H1 (cell line): ENCODE data around the gene MYO3A. TPM values are rescaled to one million over a fixed set of nuclear protein-coding genes. Genes with fewer than 3 reads are reported as not detected.

Experiments used
- CTCF ChIP-seq, 3 experiments: IDR thresholded peaks; 1 replicate in 2 of 3; 2 replicates in 1 of 3; pipeline versions ENCODE4 v1.5.1 to v1.6.1; 2011; ENCODE audit warnings: low read length in 3 of 3, mild to moderate bottlenecking in 3 of 3, inconsistent platforms in 2 of 3, low read depth in 1 of 3, moderate library complexity in 1 of 3; ENCODE audit not compliant: insufficient read depth in 1 of 3; ENCODE audit errors: control extremely low read depth in 1 of 3
- RAD21 ChIP-seq, 2 experiments: IDR thresholded peaks in 1 of 2; conservative IDR thresholded peaks in 1 of 2; 2 replicates each; pipeline ENCODE4 v1.6.1; 2011; ENCODE audit warnings: low read depth in 2 of 2, low read length in 2 of 2, improper control_type of control experiment in 1 of 2, inconsistent platforms in 1 of 2, mild to moderate bottlenecking in 1 of 2, moderate library complexity in 1 of 2
- polyA plus RNA-seq, 7 experiments: library from polyadenylated mRNA; depleted of rRNA in 3 of 7; stranded (reverse) in 5 of 7; unstranded in 2 of 7; fragments of >200 nt in 5 of 7; fragments of 200-250 nt in 2 of 7; gene quantifications; 1 replicate in 5 of 7; 2 replicates in 1 of 7; 4 replicates in 1 of 7; pipeline versions ENCODE4 v1.2.1 to v1.2.3, GENCODE V29; 2011 to 2013; ENCODE audit warnings: missing spikeins in 2 of 7, mixed read lengths in 2 of 7
- total RNA-seq: library from RNA; stranded (reverse); fragmentation: NEBNext Ultra II Directional; extraction: Animal tissue kit (Norgen Biotek cat#: 25700); gene quantifications from 2 replicates; pipeline ENCODE4 v1.2.1, GENCODE V29; 2021

Gene MYO3A
- total and polyA plus RNA-seq, 2 of the 8 experiments (the other 6 are each of a cell fraction or from before 2014, with no cell fraction given) = 3.9 to 5.3 TPM

- TF ChIP-seq CTCF (IDR thresholded peaks at IDR 0.05; ENCODE audit: control extremely low read depth in 1 of 3, insufficient read depth in 1 of 3, low read depth in 1 of 3, low read length in 3 of 3) = no peak
- TF ChIP-seq RAD21 (IDR thresholded peaks at IDR 0.05 in 1 of 2, conservative IDR thresholded peaks at IDR 0.05 in 1 of 2; ENCODE audit: low read depth in 2 of 2, low read length in 2 of 2) = no peak
These were observed 304.3 kb downstream of the MYO3A start (continued) for GRCh38 chr10:26238378-26238777.
